Measurements from ENCODE around the gene PARM1.

- TF ChIP-seq CTCF (IDR thresholded peaks at IDR 0.05; ENCODE audit: poor library complexity) (no peak), EZH2phosphoT487 (IDR thresholded peaks at IDR 0.05; ENCODE audit: low read depth, severe bottlenecking, unreplicated experiment) (no peak)
Observed at GRCh38 chr4:74926007-74926406, 6.9 kb upstream of the PARM1 start.

Data from hepatocyte (in vitro differentiated cells).